Muscle layer of colon (tissue), 2 donors: ENCODE measurements around the gene HADHB.
"Not testable (repeated sequence)": the region's sequence is repeated elsewhere in the genome, so short reads cannot be mapped to it uniquely, and the experiment has no call there.

ENCODE experiments used
- H3K27ac ChIP-seq: one replicate; pipeline ENCODE4 v1.7.0; 2013; ENCODE audit warnings: low read depth, mild to moderate bottlenecking, low read length, moderate library complexity
- H3K27me3 ChIP-seq, 2 donors: one replicate each; pipeline ENCODE4 v1.7.0; 2013; ENCODE audit warnings: low read length in 2 of 2, mild to moderate bottlenecking in 2 of 2; ENCODE audit not compliant: insufficient read depth in 2 of 2, control insufficient read depth in 1 of 2
- H3K36me3 ChIP-seq: one replicate; pipeline ENCODE4 v1.7.0; 2013; ENCODE audit warnings: mild to moderate bottlenecking, low read length; ENCODE audit not compliant: insufficient read depth
- H3K4me1 ChIP-seq: one replicate; pipeline ENCODE4 v1.7.0; 2013; ENCODE audit warnings: mild to moderate bottlenecking, low read length; ENCODE audit not compliant: insufficient read depth
- H3K4me3 ChIP-seq, 2 donors: one replicate each; pipeline ENCODE4 v1.7.0; 2013; ENCODE audit warnings: low read length in 2 of 2, low read depth in 1 of 2, mild to moderate bottlenecking in 1 of 2, moderate library complexity in 1 of 2
- H3K9ac ChIP-seq: one replicate; pipeline ENCODE4 v1.7.0; 2013; ENCODE audit warnings: low read length
- H3K9me3 ChIP-seq: one replicate; pipeline ENCODE4 v1.7.0; 2013; ENCODE audit warnings: mild to moderate bottlenecking, low read length
- donor health status: abdominal sarcoma.
- donor health status: Adenocarcinoma of cecum.

The HADHB gene

GRCh38 chr2:26245810-26246209 is 1.1 kb downstream of the HADHB start:
- peaks cover 21% of the 10 kb centered on the region for H3K4me1 ChIP-seq
- H3K27ac ChIP-seq: peak overlapping the region; percentile 100
- peak overlapping the region; percentile 98 for H3K9ac ChIP-seq
- no peaks in the 10 kb centered on the region for H3K27me3 ChIP-seq
- H3K9me3 ChIP-seq: no peaks in the 10 kb centered on the region
- H3K36me3 ChIP-seq: no peaks in the 10 kb centered on the region
- peak overlapping the region; percentile 89 to 95 for H3K4me3 ChIP-seq

DNA sequence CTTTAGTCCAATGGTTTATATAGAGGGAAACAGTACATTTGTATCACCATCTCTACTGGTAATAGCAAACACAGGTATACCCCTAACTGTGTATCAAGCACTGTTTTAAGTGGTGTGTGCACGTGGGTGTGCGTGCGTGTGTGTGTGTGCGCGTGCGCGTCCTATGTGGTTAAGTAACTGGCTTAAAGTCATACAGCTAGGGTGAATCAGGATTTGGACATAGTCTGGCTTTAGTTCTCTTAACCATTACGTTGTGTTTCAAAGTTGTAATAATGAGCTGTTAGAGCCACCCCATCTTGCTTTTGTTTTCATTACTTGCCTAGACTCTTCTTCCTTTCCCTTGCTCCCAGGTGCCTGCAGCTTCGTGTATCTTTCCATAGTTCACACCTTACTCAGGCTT is 2.1 kb downstream of the HADHB start:
- no peaks in the 10 kb centered on the region for H3K36me3 ChIP-seq
- no peaks in the 10 kb centered on the region for H3K27me3 ChIP-seq
- H3K9ac ChIP-seq: no peak overlapping the region
- H3K27ac ChIP-seq: no peak overlapping the region
- H3K9me3 ChIP-seq: no peaks in the 10 kb centered on the region
- H3K4me1 ChIP-seq: peaks cover 26% of the 10 kb centered on the region
- no peak overlapping the region for H3K4me3 ChIP-seq

DNA sequence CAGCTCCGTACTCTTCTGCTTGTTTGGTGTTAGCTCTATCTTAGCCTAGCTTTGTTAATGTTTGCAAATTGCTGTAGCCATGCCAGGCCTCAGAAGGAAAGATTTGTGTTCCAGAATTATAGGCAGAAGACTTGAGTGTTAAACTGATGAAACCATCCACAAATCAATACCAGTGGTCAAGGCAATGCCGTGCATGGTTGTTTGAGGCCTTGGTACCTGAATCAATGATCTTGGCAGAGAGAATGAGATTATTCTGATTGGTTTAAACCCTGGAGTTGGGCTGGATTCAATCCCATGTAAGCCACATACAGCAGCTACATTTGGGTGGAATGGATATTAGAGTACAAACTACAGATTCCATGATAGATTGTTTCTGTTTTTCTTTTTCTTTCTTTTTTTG is 4.9 kb downstream of the HADHB start:
- H3K4me1 ChIP-seq: peaks cover 27% of the 10 kb centered on the region
- no peaks in the 10 kb centered on the region for H3K36me3 ChIP-seq
- H3K9me3 ChIP-seq: no peaks in the 10 kb centered on the region
- H3K4me3 ChIP-seq: no peak overlapping the region
- H3K27me3 ChIP-seq: no peaks in the 10 kb centered on the region
- H3K9ac ChIP-seq: no peak overlapping the region
- H3K27ac ChIP-seq: no peak overlapping the region

- Histone ChIP-seq H3K36me3 (no peaks in the 10 kb centered on the region), H3K27ac (peak overlapping the region; percentile 56), H3K9me3 (no peaks in the 10 kb centered on the region), H3K4me3 (no peak overlapping the region), H3K9ac (no peak overlapping the region), H3K27me3 (no peaks in the 10 kb centered on the region), H3K4me1 (peaks cover 13% of the 10 kb centered on the region)
Observed at GRCh38 chr2:26251893-26252292, 7.2 kb downstream of the HADHB start.

- Histone ChIP-seq H3K27me3 (no peaks in the 10 kb centered on the region), H3K9me3 (no peaks in the 10 kb centered on the region), H3K4me1 (peaks cover 13% of the 10 kb centered on the region), H3K4me3 (no peak overlapping the region), H3K36me3 (peaks cover 16% of the 10 kb centered on the region), H3K27ac (no peak overlapping the region), H3K9ac (no peak overlapping the region)
Observed at GRCh38 chr2:26255759-26256384, 11.1 kb downstream of the HADHB start.

DNA sequence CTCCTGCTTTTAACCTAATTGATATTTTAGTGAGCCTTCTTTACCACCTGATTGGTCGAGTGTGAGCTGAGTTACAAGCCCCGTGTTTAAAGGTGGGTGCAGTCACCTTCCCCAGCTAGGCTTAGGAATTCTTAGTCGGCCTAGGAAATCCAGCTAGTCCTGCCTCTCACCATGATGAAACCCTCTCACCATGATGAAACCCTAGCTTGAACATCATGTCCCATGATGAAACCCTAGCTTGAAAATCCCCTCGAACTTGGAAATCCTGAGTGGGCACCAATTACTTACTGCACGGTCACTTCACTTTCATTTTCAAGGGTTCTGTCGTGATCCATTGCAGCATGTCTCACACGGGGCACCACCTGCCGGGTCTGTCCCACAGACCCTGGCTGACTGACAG is 14.1 kb downstream of the HADHB start:
- not testable (repeated sequence) for H3K27me3 ChIP-seq, H3K4me1 ChIP-seq, H3K9ac ChIP-seq, H3K9me3 ChIP-seq, H3K27ac ChIP-seq, H3K4me3 ChIP-seq
- H3K36me3 ChIP-seq: peaks cover 18% of the 10 kb centered on the region

- Histone ChIP-seq H3K9me3 (no peaks in the 10 kb centered on the region), H3K4me1 (no peaks in the 10 kb centered on the region), H3K27ac (no peak overlapping the region), H3K36me3 (peaks cover 8% of the 10 kb centered on the region), H3K27me3 (no peaks in the 10 kb centered on the region), H3K4me3 (no peak overlapping the region), H3K9ac (no peak overlapping the region)
Observed at GRCh38 chr2:26268213-26268612, 23.5 kb downstream of the HADHB start.

DNA sequence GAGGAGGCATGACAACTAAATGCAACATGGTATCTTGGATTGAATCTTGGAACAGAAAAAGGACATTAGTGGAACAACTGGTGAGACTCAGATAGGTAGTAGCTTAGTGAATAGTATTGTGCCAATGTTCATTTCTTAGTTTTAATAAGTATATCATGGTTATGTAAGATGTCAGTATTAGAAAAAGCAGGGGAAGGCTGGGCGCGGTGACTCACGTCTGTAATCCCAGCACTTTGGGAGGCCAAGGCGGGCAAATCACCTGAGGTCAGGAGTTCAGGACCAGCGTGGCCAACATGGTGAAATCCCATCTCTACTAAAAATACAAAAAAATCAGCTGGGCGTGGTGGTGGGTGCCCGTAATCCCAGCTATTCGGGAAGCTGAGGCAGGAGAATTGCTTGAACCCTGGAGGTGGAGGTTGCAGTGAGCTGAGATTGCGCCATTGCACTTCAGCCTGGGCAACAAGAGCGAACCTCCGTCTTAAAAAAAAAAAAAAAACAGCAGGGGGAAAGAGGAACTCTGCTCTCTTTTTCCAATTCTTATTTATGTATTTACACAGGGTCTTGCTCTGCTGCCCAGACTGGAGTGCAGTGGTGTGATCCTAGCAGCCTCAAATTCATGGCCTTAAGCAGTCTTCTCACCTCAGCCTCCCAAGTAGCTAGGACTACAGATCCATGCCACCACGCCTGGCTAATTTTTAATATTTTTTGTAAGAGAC is 24.1 kb downstream of the HADHB start:
- H3K27ac ChIP-seq, H3K9me3 ChIP-seq, H3K4me1 ChIP-seq, H3K27me3 ChIP-seq, H3K36me3 ChIP-seq, H3K4me3 ChIP-seq, H3K9ac ChIP-seq: not testable (repeated sequence)

DNA sequence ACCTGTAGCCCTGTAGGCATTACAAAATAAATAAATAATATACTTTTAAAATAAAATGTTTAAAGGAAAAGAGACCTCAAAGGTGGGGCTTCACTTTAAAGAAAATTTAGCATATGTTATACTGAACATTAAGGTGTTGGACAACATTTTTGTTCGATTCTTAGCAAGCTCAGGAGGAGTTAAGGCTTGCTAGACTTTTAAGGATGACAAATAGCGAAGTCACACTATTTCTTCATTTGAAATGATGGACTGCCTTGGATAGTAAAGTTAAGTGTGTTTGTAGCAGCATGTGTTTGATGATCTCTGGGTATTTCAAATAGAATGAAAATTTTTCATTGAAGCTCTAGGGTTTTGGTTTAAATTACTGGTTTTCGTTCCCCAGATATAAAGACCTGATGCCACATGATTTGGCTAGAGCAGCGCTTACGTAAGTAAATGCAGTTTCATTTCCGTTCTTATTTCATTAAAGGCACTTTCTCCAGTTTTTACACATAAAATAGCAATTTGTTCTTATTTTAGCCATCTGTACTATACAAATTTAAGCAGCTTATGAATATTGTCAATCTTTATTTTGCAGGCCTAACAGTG is 24.9 kb downstream of the HADHB start:
- no peaks in the 10 kb centered on the region for H3K9me3 ChIP-seq
- no peak overlapping the region for H3K9ac ChIP-seq
- H3K27me3 ChIP-seq: no peaks in the 10 kb centered on the region
- no peak overlapping the region for H3K4me3 ChIP-seq
- no peak overlapping the region for H3K27ac ChIP-seq
- H3K4me1 ChIP-seq: peaks cover 11% of the 10 kb centered on the region
- H3K36me3 ChIP-seq: peaks cover 4% of the 10 kb centered on the region

GRCh38 chr2:26270373-26270772 is 25.6 kb downstream of the HADHB start:
- no peaks in the 10 kb centered on the region for H3K9me3 ChIP-seq
- H3K4me1 ChIP-seq: peaks cover 11% of the 10 kb centered on the region
- H3K27ac ChIP-seq: no peak overlapping the region
- H3K27me3 ChIP-seq: no peaks in the 10 kb centered on the region
- H3K4me3 ChIP-seq: no peak overlapping the region
- H3K9ac ChIP-seq: no peak overlapping the region
- H3K36me3 ChIP-seq: peaks cover 9% of the 10 kb centered on the region

GRCh38 chr2:26273501-26273900 is 28.8 kb downstream of the HADHB start:
- Histone ChIP-seq H3K4me1 (peaks cover 11% of the 10 kb centered on the region), H3K4me3 (no peak overlapping the region), H3K27me3 (no peaks in the 10 kb centered on the region), H3K36me3 (peaks cover 23% of the 10 kb centered on the region), H3K27ac (no peak overlapping the region), H3K9ac (no peak overlapping the region), H3K9me3 (no peaks in the 10 kb centered on the region)
